ENCODE results near the gene CCDC18. TPM values are rescaled to one million over a fixed set of nuclear protein-coding genes. Genes with fewer than 3 reads are reported as not detected.
"Not testable (repeated sequence)": the region's sequence is repeated elsewhere in the genome, so short reads cannot be mapped to it uniquely, and the experiment has no call there.

Gene CCDC18
- total RNA-seq, 1 experiment from 2014 or later = 18.9 TPM

DNA sequence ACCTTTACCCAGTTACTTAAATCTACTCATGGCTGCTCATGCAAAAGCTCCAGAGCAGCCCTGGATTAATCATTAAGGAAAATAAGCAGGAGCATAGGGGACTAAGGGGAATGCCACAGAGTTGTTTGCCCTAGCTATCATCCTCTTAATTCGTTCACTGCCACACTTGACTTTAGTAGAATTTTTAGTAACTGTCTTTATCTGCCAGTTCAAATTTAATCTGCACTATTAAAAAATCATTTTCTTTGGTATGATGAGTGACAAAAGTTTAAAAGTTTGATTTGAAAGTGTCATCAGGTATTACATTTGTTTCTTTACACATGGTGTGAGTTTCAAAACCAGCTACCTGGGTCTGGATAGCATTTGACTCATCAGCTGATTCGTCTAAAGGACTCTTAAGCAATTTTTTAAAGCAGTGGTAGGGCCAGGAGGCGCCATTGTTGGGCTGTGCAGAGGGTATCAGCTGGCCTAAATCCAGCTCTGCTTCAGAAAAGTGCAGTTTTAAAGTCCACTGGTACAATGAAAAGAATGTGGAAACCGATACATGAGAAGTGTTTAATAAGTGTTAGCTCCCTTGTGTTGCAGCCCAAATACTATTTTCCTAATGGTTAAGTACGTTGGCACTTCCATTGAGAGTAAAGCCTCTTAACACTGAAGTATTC is 95.2 kb downstream of the CCDC18 start:
- intact Hi-C loops (cut with micrococcal nuclease) = no loop called here
- no peak overlapping the region for H3K27ac ChIP-seq (ENCODE audit: low read length)
- no peaks in the 10 kb centered on the region for H3F3A ChIP-seq (ENCODE audit: low read length, unreplicated experiment)
- H3K4me3 ChIP-seq (ENCODE audit: low read length) = no peak overlapping the region
- ATAC-seq (no peak), DNase-seq (peak; percentile 19)
- no peaks in the 10 kb centered on the region for H3K36me3 ChIP-seq (ENCODE audit: low read depth, low read length)
- H3K9ac ChIP-seq (ENCODE audit: low read length) = no peak overlapping the region
- POLR2A ChIA-PET (ENCODE audit: unreplicated experiment) = no interaction called here
- H3K9me3 ChIP-seq (ENCODE audit: low read length) = no peaks in the 10 kb centered on the region
- no peaks in the 10 kb centered on the region for H3K4me1 ChIP-seq (ENCODE audit: insufficient read depth, low read length)
- H3K4me2 ChIP-seq (ENCODE audit: low read length) = no peak overlapping the region
- no TSS peak for BruUV-seq (replicated peaks)
- no peaks in the 10 kb centered on the region for H3K79me2 ChIP-seq (ENCODE audit: low read length)
- H4K20me1 ChIP-seq (ENCODE audit: low read length) = no peaks in the 10 kb centered on the region
- H2AFZ ChIP-seq (ENCODE audit: low read length) = no peak overlapping the region
- CTCF ChIA-PET = no interaction called here
- TF ChIP-seq EZH2 (IDR thresholded peaks at IDR 0.05; ENCODE audit: low read length, unreplicated experiment) (no peak), EZH2phosphoT487 (IDR thresholded peaks at IDR 0.05; ENCODE audit: borderline replicate concordance, low read length) (no peak), CTCF (conservative IDR thresholded peaks at IDR 0.05; ENCODE audit: low read depth, low read length) (no peak)
- H3K27me3 ChIP-seq (ENCODE audit: low read length) = no peaks in the 10 kb centered on the region
- no peaks in the 10 kb centered on the region for H3K9me2 ChIP-seq (replicated peaks; ENCODE audit: low read length)

- DNase-seq; ATAC-seq; intact Hi-C loops (cut with micrococcal nuclease); H3K4me3 ChIP-seq (ENCODE audit: low read length); H3K27ac ChIP-seq (ENCODE audit: low read length); H2AFZ ChIP-seq (ENCODE audit: low read length); H3K9ac ChIP-seq (ENCODE audit: low read length); H3K79me2 ChIP-seq (ENCODE audit: low read length); BruUV-seq (replicated peaks); CTCF ChIA-PET; H3K9me2 ChIP-seq (replicated peaks; ENCODE audit: low read length); H3K4me2 ChIP-seq (ENCODE audit: low read length); H3K9me3 ChIP-seq (ENCODE audit: low read length); H3K27me3 ChIP-seq (ENCODE audit: low read length); H3K4me1 ChIP-seq (ENCODE audit: insufficient read depth, low read length); H3F3A ChIP-seq (ENCODE audit: low read length, unreplicated experiment); H4K20me1 ChIP-seq (ENCODE audit: low read length); H3K36me3 ChIP-seq (ENCODE audit: low read depth, low read length); POLR2A ChIA-PET (ENCODE audit: unreplicated experiment): not testable (repeated sequence)
Measured at GRCh38 chr1:93277530-93277929, 97.0 kb downstream of the CCDC18 start.

DNA sequence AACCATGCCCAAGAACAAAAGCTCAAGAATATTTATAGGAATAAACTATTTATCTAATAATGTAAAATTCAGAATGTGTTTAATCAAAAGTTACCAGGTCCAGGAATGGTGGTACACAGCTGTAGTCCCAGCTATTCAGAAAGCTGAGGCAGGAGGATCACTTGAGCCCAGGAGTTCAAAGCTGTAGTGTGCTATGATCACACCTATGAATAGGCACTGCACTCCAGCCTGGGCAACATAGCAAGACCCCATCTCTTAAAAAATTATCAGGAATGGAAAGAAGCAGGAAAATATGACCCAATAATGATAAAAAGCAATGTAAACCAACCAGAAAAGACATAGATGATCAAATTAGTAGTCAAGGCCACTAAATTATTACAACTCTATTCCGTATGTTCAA is 103.0 kb downstream of the CCDC18 start:
- Histone ChIP-seq H3K4me2 (ENCODE audit: low read length) (no peak overlapping the region), H2AFZ (ENCODE audit: low read length) (no peak overlapping the region), H3K27ac (ENCODE audit: low read length) (no peak overlapping the region), H4K20me1 (ENCODE audit: low read length) (no peaks in the 10 kb centered on the region), H3K9me2 (replicated peaks; ENCODE audit: low read length) (no peaks in the 10 kb centered on the region), H3K36me3 (ENCODE audit: low read depth, low read length) (no peaks in the 10 kb centered on the region), H3K79me2 (ENCODE audit: low read length) (no peaks in the 10 kb centered on the region), H3K4me1 (ENCODE audit: insufficient read depth, low read length) (no peaks in the 10 kb centered on the region), H3F3A (ENCODE audit: low read length, unreplicated experiment) (no peaks in the 10 kb centered on the region), H3K9ac (ENCODE audit: low read length) (no peak overlapping the region), H3K4me3 (ENCODE audit: low read length) (no peak overlapping the region), H3K9me3 (ENCODE audit: low read length) (no peaks in the 10 kb centered on the region), H3K27me3 (ENCODE audit: low read length) (no peaks in the 10 kb centered on the region)
- BruUV-seq (replicated peaks) = no TSS peak
- DNase-seq = no peak
- ChIA-PET POLR2A (ENCODE audit: unreplicated experiment) (no interaction called here), CTCF (no interaction called here)
- TF ChIP-seq EZH2phosphoT487 (IDR thresholded peaks at IDR 0.05; ENCODE audit: borderline replicate concordance, low read length) (no peak), CTCF (conservative IDR thresholded peaks at IDR 0.05; ENCODE audit: low read depth, low read length) (no peak), EZH2 (IDR thresholded peaks at IDR 0.05; ENCODE audit: low read length, unreplicated experiment) (no peak)
- ATAC-seq = no peak
- intact Hi-C loops (cut with micrococcal nuclease) = no loop called here
